HEK293 (cell line): ENCODE measurements around the gene HS6ST3.

Experiments
- ELK4 ChIP-seq: IDR thresholded peaks from 2 replicates; pipeline ENCODE4 v1.6.1; 2011; ENCODE audit warnings: mild to moderate bottlenecking, low read depth, low read length, borderline replicate concordance
- GLI2 ChIP-seq: fragments of 450-650 bp; formaldehyde crosslinking; IDR thresholded peaks from 2 replicates; pipeline ENCODE4; 2017; ENCODE audit warnings: missing biosample characterization, missing genetic modification characterization, low read depth, borderline replicate concordance
- GLI4 ChIP-seq: fragments of 450-650 bp; formaldehyde crosslinking; IDR thresholded peaks from 2 replicates; pipeline ENCODE4 v1.5.1; 2016; ENCODE audit warnings: missing biosample characterization, missing genetic modification characterization
- IKZF3 ChIP-seq: fragments of 450-650 bp; IDR thresholded peaks from 2 replicates; pipeline ENCODE4 v1.5.0; 2018; ENCODE audit warnings: missing biosample characterization, mild to moderate bottlenecking, missing genetic modification characterization, moderate library complexity
- KLF1 ChIP-seq: fragments of 450-650 bp; formaldehyde crosslinking; IDR thresholded peaks from 2 replicates; pipeline ENCODE4 v1.5.1; 2016; ENCODE audit warnings: missing biosample characterization, missing genetic modification characterization
- REPIN1 ChIP-seq: fragments of 450-650 bp; formaldehyde crosslinking; IDR thresholded peaks from 2 replicates; pipeline ENCODE4 v1.5.1; 2017; ENCODE audit warnings: missing biosample characterization, missing genetic modification characterization, low read depth
- SETDB1 ChIP-seq: IDR thresholded peaks from one replicate; pipeline ENCODE4 v1.6.1; 2017; ENCODE audit warnings: mild to moderate bottlenecking, low read length, moderate library complexity, mixed read lengths; ENCODE audit not compliant: insufficient read length
- SP7 ChIP-seq: fragments of 450-650 bp; formaldehyde crosslinking; IDR thresholded peaks from 2 replicates; pipeline ENCODE4 v1.5.1; 2016; ENCODE audit warnings: missing biosample characterization, missing genetic modification characterization
- TCF7L2 ChIP-seq: IDR thresholded peaks from 2 replicates; pipeline ENCODE4 v1.6.1; 2011; ENCODE audit warnings: low read depth, mild to moderate bottlenecking, inconsistent platforms, low read length, moderate library complexity, borderline replicate concordance
- ZNF10 ChIP-seq: fragments of 450-650 bp; formaldehyde crosslinking; IDR thresholded peaks from 2 replicates; pipeline ENCODE4 v1.5.1; 2017; ENCODE audit warnings: missing biosample characterization, missing genetic modification characterization
- ZNF140 ChIP-seq: fragments of 450-650 bp; formaldehyde crosslinking; IDR thresholded peaks from 2 replicates; pipeline ENCODE4 v1.5.1; 2016; ENCODE audit warnings: missing biosample characterization, missing genetic modification characterization
- ZNF155 ChIP-seq: fragments of 450-650 bp; formaldehyde crosslinking; IDR thresholded peaks from 2 replicates; pipeline ENCODE4 v1.5.1; 2016; ENCODE audit warnings: missing biosample characterization, missing genetic modification characterization
- ZNF157 ChIP-seq: fragments of 450-650 bp; formaldehyde crosslinking; IDR thresholded peaks from 2 replicates; pipeline ENCODE4 v1.5.1; 2016; ENCODE audit warnings: missing biosample characterization, missing genetic modification characterization
- ZNF169 ChIP-seq: fragments of 450-650 bp; formaldehyde crosslinking; IDR thresholded peaks from 2 replicates; pipeline ENCODE4 v1.5.1; 2016; ENCODE audit warnings: missing biosample characterization, missing genetic modification characterization
- ZNF174 ChIP-seq: fragments of 450-650 bp; formaldehyde crosslinking; IDR thresholded peaks from 2 replicates; pipeline ENCODE4 v1.5.0; 2017; ENCODE audit warnings: missing biosample characterization, mild to moderate bottlenecking, missing genetic modification characterization
- ZNF184 ChIP-seq: fragments of 450-650 bp; IDR thresholded peaks from 2 replicates; pipeline ENCODE4 v1.5.1; 2018; ENCODE audit warnings: missing biosample characterization, mild to moderate bottlenecking, missing genetic modification characterization
- ZNF19 ChIP-seq: fragments of 450-650 bp; formaldehyde crosslinking; IDR thresholded peaks from 2 replicates; pipeline ENCODE4; 2016; ENCODE audit warnings: missing biosample characterization, missing genetic modification characterization, low read depth
- ZNF239 ChIP-seq: fragments of 450-650 bp; formaldehyde crosslinking; IDR thresholded peaks from 2 replicates; pipeline ENCODE4 v1.5.1; 2016; ENCODE audit warnings: missing biosample characterization, missing genetic modification characterization
- ZNF274 ChIP-seq, 2 experiments: fragments of 200-500 bp in 1 of 2; fragments of 450-650 bp in 1 of 2; sonication (Bioruptor generic) in 1 of 2; formaldehyde crosslinking in 1 of 2; IDR thresholded peaks; 2 replicates each; pipeline versions ENCODE4 v1.5.1 to v1.6.1; 2014 to 2016; ENCODE audit warnings: borderline replicate concordance in 1 of 2, inconsistent platforms in 1 of 2, low read length in 1 of 2, missing biosample characterization in 1 of 2, missing genetic modification characterization in 1 of 2
- ZNF324 ChIP-seq: fragments of 450-650 bp; formaldehyde crosslinking; IDR thresholded peaks from 2 replicates; pipeline ENCODE4 v1.5.1; 2016; ENCODE audit warnings: missing biosample characterization, missing genetic modification characterization
- ZNF335 ChIP-seq: fragments of 450-650 bp; formaldehyde crosslinking; conservative IDR thresholded peaks from 2 replicates; pipeline ENCODE4 v1.5.1; 2016; ENCODE audit warnings: missing biosample characterization, missing genetic modification characterization
- ZNF350 ChIP-seq: fragments of 450-650 bp; formaldehyde crosslinking; IDR thresholded peaks from 2 replicates; pipeline ENCODE4 v1.5.0; 2017; ENCODE audit warnings: missing biosample characterization, mild to moderate bottlenecking, missing genetic modification characterization
- ZNF518A ChIP-seq: fragments of 450-650 bp; formaldehyde crosslinking; conservative IDR thresholded peaks from 2 replicates; pipeline ENCODE4 v1.5.1; 2016; ENCODE audit warnings: low read depth, missing biosample characterization, missing genetic modification characterization
- ZNF529 ChIP-seq: fragments of 450-650 bp; formaldehyde crosslinking; IDR thresholded peaks from 2 replicates; pipeline ENCODE4 v1.5.1; 2017; ENCODE audit warnings: missing genetic modification characterization, missing biosample characterization; ENCODE audit not compliant: insufficient replicate concordance
- ZNF560 ChIP-seq: fragments of 450-650 bp; formaldehyde crosslinking; IDR thresholded peaks from 2 replicates; pipeline ENCODE4 v1.5.1; 2017; ENCODE audit warnings: missing biosample characterization, missing genetic modification characterization, borderline replicate concordance
- ZNF654 ChIP-seq: fragments of 450-650 bp; formaldehyde crosslinking; IDR thresholded peaks from 2 replicates; pipeline ENCODE4 v1.5.1; 2016; ENCODE audit warnings: low read depth, missing biosample characterization, missing genetic modification characterization
- ZNF660 ChIP-seq: fragments of 450-650 bp; IDR thresholded peaks from 2 replicates; pipeline ENCODE4 v1.5.1; 2018; ENCODE audit warnings: missing biosample characterization, mild to moderate bottlenecking, missing genetic modification characterization
- ZNF704 ChIP-seq: fragments of 450-650 bp; formaldehyde crosslinking; IDR thresholded peaks from 2 replicates; pipeline ENCODE4 v1.5.1; 2016; ENCODE audit warnings: missing biosample characterization, missing genetic modification characterization
- ZNF707 ChIP-seq: fragments of 450-650 bp; formaldehyde crosslinking; IDR thresholded peaks from 2 replicates; pipeline ENCODE4 v1.5.1; 2016; ENCODE audit warnings: missing biosample characterization, missing genetic modification characterization
- ZNF776 ChIP-seq: fragments of 450-650 bp; formaldehyde crosslinking; IDR thresholded peaks from 2 replicates; pipeline ENCODE4 v1.5.0; 2017; ENCODE audit warnings: missing biosample characterization, missing genetic modification characterization, borderline replicate concordance
- ZNF777 ChIP-seq: fragments of 450-650 bp; formaldehyde crosslinking; IDR thresholded peaks from 2 replicates; pipeline ENCODE4 v1.5.1; 2017; ENCODE audit warnings: missing biosample characterization, missing genetic modification characterization, borderline replicate concordance
- ZNF843 ChIP-seq: fragments of 450-650 bp; formaldehyde crosslinking; IDR thresholded peaks from 2 replicates; pipeline ENCODE4 v1.5.1; 2016; ENCODE audit warnings: missing biosample characterization, missing genetic modification characterization

The HS6ST3 gene

GRCh38 chr13:96091164-96092117, 1.5 kb downstream of the HS6ST3 start (continued):
- TF ChIP-seq ELK4 (no peak), ZNF155 (tag by site-specific recombination) (no peak), ZNF239 (tag by site-specific recombination) (no peak), ZNF518A (tag by site-specific recombination) (no peak), ZNF174 (tag by site-specific recombination) (no peak), ZNF660 (peak; percentile 27; the same call in 1 of the 2 replicates), ZNF707 (tag by site-specific recombination) (no peak), GLI4 (tag by site-specific recombination) (no peak), ZNF350 (tag by site-specific recombination) (no peak), ZNF157 (tag by site-specific recombination) (no peak), ZNF704 (no peak), ZNF777 (tag by site-specific recombination) (no peak), ZNF335 (tag by site-specific recombination) (peak; percentile 82), ZNF529 (tag by site-specific recombination) (no peak), TCF7L2 (no peak), KLF1 (tag by site-specific recombination) (no peak), ZNF10 (tag by site-specific recombination) (no peak), SETDB1 (no peak), ZNF184 (tag by site-specific recombination) (no peak), IKZF3 (tag by site-specific recombination) (peak; percentile 9; the same call in 1 of the 2 replicates), ZNF654 (no peak), GLI2 (no peak), ZNF324 (tag by site-specific recombination) (no peak), ZNF169 (tag by site-specific recombination) (no peak), ZNF776 (no peak), REPIN1 (tag by site-specific recombination) (no peak), ZNF560 (no peak), SP7 (tag by site-specific recombination) (peak; percentile 20; the same call in 1 of the 2 replicates), ZNF274 (IDR thresholded peaks at IDR 0.05; ENCODE audit: low read length) (no peak), ZNF274 (tag by site-specific recombination; IDR thresholded peaks at IDR 0.05; ENCODE audit: borderline replicate concordance) (no peak), ZNF140 (no peak), ZNF843 (tag by site-specific recombination) (no peak), ZNF19 (tag by site-specific recombination) (no peak)
